Mesothelial cell of epicardium (in vitro differentiated cells): ENCODE data around the gene ETS1. TPM values are rescaled to one million over a fixed set of nuclear protein-coding genes. Genes with fewer than 3 reads are reported as not detected.
"Not testable (repeated sequence)": the region's sequence is repeated elsewhere in the genome, so short reads cannot be mapped to it uniquely, and the experiment has no call there.

Source experiments
- DNase-seq, 2 experiments: peaks; one replicate each; pipeline ENCODE4 v3.0.0; 2021; ENCODE audit warnings: low spot score in 2 of 2; ENCODE audit not compliant: unreplicated experiment in 2 of 2
- H3K27ac Mint-ChIP-seq: 2 replicates; pipeline ENCODE4 v1.8.0; 2021; ENCODE audit warnings: mixed read lengths
- H3K27me3 Mint-ChIP-seq: 2 replicates; pipeline ENCODE4 v1.8.0; 2021; ENCODE audit warnings: low read depth, mixed read lengths
- H3K36me3 Mint-ChIP-seq: 2 replicates; pipeline ENCODE4 v1.8.0; 2021; ENCODE audit warnings: mixed read lengths
- H3K4me1 Mint-ChIP-seq: 2 replicates; pipeline ENCODE4 v1.8.0; 2021; ENCODE audit warnings: mixed read lengths
- H3K4me3 Mint-ChIP-seq: 2 replicates; pipeline ENCODE4 v1.8.0; 2021; ENCODE audit warnings: mild to moderate bottlenecking, moderate library complexity, mixed read lengths
- H3K9me3 Mint-ChIP-seq: 2 replicates; pipeline ENCODE4 v1.8.0; 2021; ENCODE audit warnings: mixed read lengths
- total RNA-seq: library from RNA; stranded (reverse); gene quantifications from 3 replicates; pipeline ENCODE4 v1.2.1, GENCODE V29; 2021
- TF ChIP-seq, protein P1 (sequence below): fragments of 200-600 bp; sonication (generic); IDR thresholded peaks from one replicate; pipeline ENCODE4 v1.5.0; 2021; ENCODE audit warnings: antibody characterized with exemption; ENCODE audit not compliant: unreplicated experiment

The ETS1 gene
- total RNA-seq, 1 donor from 2014 or later: 29.7 TPM

DNA sequence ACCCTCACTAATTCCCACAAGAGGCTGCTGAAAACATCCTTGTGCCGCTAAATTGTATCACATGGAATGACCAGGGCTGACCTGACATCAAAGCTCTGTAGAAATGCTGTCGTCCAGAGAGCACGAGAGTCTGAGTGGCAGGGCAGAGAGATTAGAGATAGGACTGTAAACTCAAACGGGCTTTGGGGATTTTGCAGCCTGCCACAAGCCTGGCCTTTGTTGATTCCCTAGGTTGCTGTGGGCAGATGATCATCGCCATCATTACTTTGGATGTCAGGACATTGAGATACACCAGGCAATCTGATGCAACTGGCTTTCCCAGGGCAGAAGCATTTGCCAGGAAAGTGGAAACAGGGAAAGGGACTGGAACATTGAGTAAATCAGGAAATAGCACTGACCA, 131.6 kb downstream of the ETS1 start:
- Mint-ChIP-seq H3K36me3 (peaks cover 10% of the 10 kb centered on the region), H3K9me3 (no peaks in the 10 kb centered on the region), H3K4me1 (peaks cover 9% of the 10 kb centered on the region), H3K27ac (no peak overlapping the region), H3K4me3 (no peak overlapping the region), H3K27me3 (no peaks in the 10 kb centered on the region)
- TF ChIP-seq, protein P1, sequence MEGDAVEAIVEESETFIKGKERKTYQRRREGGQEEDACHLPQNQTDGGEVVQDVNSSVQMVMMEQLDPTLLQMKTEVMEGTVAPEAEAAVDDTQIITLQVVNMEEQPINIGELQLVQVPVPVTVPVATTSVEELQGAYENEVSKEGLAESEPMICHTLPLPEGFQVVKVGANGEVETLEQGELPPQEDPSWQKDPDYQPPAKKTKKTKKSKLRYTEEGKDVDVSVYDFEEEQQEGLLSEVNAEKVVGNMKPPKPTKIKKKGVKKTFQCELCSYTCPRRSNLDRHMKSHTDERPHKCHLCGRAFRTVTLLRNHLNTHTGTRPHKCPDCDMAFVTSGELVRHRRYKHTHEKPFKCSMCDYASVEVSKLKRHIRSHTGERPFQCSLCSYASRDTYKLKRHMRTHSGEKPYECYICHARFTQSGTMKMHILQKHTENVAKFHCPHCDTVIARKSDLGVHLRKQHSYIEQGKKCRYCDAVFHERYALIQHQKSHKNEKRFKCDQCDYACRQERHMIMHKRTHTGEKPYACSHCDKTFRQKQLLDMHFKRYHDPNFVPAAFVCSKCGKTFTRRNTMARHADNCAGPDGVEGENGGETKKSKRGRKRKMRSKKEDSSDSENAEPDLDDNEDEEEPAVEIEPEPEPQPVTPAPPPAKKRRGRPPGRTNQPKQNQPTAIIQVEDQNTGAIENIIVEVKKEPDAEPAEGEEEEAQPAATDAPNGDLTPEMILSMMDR: no peak
- no peak for DNase-seq

DNA sequence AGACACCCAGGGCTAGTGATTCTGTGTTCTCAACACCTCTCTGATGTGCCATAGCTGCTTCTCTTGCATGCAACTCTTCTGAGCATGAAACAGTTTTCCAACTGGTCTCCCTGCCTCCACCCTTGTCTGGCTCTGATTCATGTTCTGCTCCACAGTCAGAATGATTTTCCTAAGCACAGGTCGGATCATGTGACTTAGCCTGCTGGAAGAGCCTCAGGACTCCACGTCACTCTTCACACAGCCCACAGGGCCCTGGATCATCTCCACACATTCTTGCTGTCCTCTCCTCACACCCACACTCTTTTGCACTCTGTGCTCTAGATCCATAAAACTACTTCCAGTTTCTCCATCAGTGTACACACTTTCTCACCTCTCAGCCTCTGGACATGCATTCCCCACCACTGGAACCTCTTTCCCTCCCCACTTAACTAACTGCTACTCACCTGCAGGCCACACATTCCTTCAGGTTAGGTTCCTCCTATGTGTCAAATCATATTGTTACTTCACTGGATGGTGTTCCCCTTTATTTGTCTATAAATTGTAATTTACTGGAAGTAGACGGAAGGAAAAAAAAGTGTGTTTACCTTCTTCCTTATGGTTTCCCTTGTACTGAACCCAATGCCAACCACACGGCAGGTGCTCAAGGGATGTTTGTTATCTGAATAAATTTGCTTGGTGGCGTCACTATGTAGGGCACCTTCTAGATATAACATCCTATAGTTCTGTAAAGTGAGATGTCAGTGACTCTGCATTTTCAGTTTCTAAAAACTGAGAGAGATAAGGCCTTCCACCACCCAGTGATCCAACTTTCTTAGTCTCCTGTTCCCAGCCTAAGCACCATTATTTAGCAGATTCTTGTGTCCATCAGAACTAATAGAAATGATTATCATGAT, 133.7 kb downstream of the ETS1 start:
- DNase-seq: no peak
- Mint-ChIP-seq H3K9me3 (no peaks in the 10 kb centered on the region), H3K4me3 (no peak overlapping the region), H3K27me3 (no peaks in the 10 kb centered on the region), H3K27ac (no peak overlapping the region), H3K4me1 (peaks cover 9% of the 10 kb centered on the region), H3K36me3 (peaks cover 6% of the 10 kb centered on the region)
- TF ChIP-seq, protein P1: no peak

DNA sequence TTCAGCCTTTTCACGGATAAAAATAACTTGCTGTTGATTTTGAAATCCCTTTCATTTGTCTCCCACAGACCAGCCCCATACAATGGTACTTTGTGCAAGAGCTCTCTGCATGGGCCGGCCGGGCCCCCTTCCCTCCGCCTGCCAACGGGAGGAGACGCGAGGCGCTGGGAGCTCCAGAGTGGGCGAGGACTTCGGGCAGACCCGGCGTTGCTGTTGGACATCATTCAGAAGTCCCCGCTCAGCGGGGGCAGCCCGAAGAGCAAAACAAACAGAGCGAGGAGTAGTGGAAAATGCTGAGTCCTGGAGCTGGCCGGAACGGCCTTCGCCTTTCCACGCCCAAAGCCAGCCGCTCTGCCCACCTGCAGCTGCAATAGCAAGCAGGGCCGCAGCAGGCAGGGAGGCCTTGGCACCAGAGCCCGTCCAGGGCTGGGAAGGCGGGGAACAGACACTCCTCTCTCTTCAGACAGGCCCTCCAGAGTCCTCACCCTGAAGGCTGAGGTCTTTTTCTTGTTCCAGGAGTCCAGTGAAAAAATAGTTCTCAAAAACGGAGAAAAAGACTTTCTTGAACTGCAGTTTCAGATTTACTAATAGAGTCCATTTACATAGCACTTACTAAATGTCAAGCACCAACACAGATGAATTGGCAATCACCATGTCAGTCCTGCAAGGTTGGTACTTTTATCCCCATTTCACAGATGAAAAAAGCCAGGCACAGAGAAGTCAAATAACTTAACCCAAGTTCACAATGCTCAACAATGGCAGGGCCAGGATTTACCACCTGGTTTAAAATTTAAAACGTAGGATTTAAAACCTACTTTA, 135.5 kb downstream of the ETS1 start:
- Mint-ChIP-seq H3K36me3 (peaks cover 6% of the 10 kb centered on the region), H3K9me3 (peaks cover 5% of the 10 kb centered on the region), H3K27me3 (no peaks in the 10 kb centered on the region), H3K27ac (no peak overlapping the region), H3K4me3 (no peak overlapping the region), H3K4me1 (peaks cover 9% of the 10 kb centered on the region)
- TF ChIP-seq, protein P1: no peak
- DNase-seq: no peak

DNA sequence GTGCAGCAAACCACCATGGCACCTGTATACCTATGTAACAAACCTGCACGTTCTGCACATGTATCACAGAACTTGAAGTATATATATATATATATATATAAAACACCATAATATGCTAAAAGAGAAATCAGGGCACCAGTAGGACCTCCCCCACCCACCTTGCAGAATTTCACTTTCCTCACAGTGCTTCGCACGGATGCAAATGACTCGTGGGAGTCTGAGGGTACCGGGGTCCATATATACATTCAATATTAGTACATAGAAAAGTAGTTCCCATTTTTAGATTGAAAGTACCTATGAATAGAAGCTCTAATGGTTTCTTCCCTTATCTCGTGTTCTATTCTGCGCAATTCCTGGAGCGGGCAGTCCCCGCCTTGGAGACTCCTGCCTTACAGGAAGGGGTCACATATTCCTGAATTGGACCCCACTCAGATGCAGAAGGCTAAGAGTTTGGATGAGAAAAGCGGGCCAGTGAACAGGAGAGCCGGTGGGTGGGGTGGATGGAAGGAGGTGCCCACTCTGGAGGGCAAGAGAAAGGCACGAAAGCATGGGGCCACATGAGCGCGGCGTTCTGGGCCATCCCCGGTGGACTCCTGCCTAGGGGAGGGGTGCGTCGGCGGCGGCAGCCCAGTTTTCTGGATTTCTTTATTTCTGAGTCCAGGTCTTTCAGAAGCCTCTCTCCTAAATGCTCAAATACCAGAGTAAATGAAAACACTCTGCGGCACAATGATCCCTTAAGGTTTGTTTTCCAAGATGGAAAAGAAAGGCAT, 136.3 kb downstream of the ETS1 start:
- Mint-ChIP-seq H3K27ac (no peak overlapping the region), H3K9me3 (peaks cover 10% of the 10 kb centered on the region)

DNA sequence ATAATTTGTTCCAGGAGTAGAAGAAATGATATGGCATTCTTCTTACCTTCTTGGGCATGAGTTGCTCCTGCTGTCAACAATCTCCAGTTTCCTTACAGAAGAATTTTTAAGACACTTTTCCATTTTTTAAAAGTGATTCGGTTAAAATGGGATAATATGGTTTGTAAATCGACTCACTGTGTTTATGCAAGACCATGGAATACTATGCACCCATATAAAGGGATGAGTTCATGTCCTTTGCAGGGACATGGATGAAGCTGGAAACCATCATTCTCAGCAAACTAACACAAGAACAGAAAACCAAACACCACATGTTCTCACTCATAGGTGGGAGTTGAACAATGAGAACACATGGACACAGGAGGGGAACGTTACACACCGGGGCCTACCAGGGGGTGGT, 136.9 kb downstream of the ETS1 start:
- DNase-seq, H3K36me3 Mint-ChIP-seq, H3K4me1 Mint-ChIP-seq, H3K27me3 Mint-ChIP-seq, H3K27ac Mint-ChIP-seq, H3K4me3 Mint-ChIP-seq, H3K9me3 Mint-ChIP-seq: not testable (repeated sequence)

More for the DNA sequence above, 136.3 kb downstream of the ETS1 start:
- H3K27me3 Mint-ChIP-seq: no peaks in the 10 kb centered on the region
- no peak overlapping the region for H3K4me3 Mint-ChIP-seq
- H3K36me3 Mint-ChIP-seq: peaks cover 7% of the 10 kb centered on the region
- TF ChIP-seq, protein P1: no peak
- no peak for DNase-seq
- H3K4me1 Mint-ChIP-seq: peaks cover 9% of the 10 kb centered on the region
